HL-60/S4 (cell line): ENCODE data around the gene ESRRG.

Experiments
- in situ Hi-C: fragments of 300-500 bp; cut with MboI; formaldehyde crosslinking; loops from 2 replicates; pipeline ENCODE4 v1.14.3; 2022; ENCODE audit warnings: low sequenced_read_pairs

Gene ESRRG

GRCh38 chr1:216523043-216523442 lies 200.2 kb downstream of the ESRRG start:
- in situ Hi-C loops: no loop called here

DNA sequence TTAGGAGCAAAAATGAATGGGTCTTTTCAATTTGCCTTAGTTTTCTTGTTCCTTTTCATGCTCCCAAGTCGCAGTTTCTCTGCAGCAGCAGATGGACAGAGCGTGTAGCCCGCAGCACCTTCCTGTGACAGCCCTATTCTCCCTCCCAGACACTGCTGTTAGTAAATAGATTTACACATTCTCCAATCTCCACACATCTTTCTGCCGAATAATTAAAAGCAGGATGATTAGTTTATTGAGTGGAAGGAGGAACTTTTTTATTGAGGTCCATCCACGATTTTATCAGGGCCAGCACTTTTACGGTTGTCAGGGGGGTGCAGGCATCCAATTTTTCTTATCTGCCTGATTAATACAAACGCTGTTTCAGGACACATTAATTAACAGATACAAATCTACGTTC lies 201.8 kb downstream of the ESRRG start:
- in situ Hi-C loops: no loop called here

GRCh38 chr1:216518844-216519627 lies 204.2 kb downstream of the ESRRG start:
- in situ Hi-C loops: no loop called here

DNA sequence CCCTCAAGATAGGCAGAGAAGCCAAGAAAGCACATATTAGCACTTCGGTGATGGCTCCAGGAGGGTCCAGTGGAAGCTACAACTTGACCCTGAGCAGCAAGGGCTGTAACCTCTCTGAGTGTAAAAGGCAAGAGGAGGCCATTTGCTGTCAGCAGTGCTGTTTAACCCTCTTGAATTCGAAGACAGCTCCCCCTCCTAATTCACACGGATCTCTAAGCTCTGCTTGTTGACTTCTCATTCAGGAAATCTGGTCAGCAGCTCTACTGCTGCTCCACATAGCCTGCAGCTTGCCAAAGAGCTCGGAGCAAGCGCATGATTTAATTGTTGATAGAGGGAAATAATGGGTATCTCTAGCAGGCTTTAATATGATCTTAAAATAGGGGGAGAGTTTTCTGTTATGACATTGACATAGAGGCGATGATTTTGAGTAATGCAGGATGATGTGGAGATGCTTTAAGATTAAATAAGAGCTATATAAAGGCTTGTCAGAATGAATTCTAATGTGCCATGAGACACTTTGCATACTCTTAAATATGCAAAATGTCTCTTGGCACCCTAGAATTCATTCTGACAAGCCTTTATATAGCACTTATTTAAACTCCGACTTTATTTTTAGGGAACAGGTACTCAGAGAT lies 220.6 kb downstream of the ESRRG start:
- in situ Hi-C loops: no loop called here

- in situ Hi-C loops: no loop called here
These were observed 222.8 kb downstream of the ESRRG start for GRCh38 chr1:216500273-216500967.

DNA sequence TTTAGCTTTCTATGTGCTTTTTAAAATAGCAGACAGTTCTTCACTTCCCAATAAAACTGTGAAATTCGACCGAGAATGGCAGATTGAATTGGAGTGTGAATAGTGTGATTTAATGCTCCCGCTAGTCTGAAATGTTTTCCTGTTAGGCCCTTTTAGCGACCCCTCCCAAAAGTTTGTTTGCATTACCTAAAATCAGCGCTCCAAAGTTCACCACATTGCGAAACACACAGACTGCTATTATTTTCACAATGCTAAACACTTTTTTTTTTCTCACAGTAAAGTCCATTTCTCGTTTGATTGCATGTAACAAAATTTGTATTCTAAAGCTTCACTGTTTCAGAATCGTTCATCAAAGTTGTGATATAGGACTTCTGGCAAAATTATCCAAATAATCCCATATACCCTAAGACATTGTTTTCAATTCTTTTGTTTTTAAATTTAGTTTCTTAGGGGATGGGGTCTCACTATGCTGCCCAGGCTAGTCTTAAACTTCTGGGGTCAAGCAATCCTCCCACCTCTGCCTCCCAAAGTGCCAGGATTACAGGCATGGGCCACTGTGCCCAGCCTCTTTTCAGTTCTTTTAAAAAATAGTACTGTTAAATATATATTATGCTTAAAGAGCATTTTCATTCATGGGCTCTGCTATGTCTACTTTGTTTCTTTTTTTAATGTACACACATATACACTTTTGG lies 223.5 kb downstream of the ESRRG start:
- in situ Hi-C loops: no loop called here

DNA sequence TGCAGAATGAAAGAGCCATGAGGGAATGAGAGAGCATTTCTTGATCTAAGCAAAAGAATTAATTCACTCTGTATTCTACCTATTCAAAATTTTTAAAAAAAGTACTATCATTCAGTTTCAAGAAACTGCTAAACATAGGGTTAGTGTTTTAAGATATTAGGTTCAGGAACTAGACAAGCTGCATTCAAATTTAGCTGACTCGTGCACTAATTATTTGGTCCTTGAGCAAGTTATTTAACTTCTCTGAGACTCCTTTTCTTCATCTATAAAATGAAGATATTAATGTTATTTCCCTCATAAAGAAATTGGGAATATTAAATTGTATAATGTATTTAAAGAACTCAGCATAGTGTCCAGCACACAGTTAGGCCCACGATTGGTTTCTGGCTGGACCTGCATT lies 225.0 kb downstream of the ESRRG start:
- in situ Hi-C loops: no loop called here

GRCh38 chr1:216485042-216485441 lies 238.2 kb downstream of the ESRRG start:
- in situ Hi-C loops: no loop called here

DNA sequence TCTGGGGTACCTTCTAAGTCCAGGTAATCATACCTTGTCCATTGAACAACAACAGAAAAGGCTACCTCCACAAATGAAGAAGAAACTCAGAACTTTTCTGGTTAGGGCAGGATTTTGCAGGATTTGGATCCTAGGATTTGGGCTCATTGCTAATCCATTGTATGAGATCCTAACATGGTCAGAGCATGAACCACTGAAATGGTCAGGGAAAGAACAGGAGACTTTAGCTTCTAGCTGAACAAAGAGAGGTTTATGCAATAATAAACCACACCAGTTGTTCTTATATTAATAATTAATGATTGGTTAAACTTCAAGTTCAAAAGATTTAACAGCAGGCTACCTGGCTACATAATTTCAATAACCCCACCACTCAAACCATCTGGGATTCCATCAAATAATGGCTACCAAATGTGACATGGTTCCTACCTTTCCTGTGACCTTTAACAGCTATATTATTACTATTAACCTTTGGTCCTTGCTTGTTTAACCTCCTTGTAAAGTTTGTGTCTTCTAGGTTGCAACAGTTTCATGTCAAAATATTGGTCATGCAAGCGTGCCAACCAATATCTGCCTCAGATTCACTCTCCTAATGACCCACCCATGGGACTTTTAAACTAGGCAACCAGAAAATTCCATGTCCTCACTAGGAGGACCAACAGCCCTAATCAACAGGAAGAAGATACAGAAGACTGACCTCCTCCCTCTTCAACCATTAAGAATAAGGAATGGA lies 239.4 kb downstream of the ESRRG start:
- in situ Hi-C loops: no loop called here

GRCh38 chr1:216482620-216483019 lies 240.6 kb downstream of the ESRRG start:
- in situ Hi-C loops: no loop called here

- in situ Hi-C loops: no loop called here
These were observed 245.0 kb downstream of the ESRRG start for GRCh38 chr1:216478238-216478637.

DNA sequence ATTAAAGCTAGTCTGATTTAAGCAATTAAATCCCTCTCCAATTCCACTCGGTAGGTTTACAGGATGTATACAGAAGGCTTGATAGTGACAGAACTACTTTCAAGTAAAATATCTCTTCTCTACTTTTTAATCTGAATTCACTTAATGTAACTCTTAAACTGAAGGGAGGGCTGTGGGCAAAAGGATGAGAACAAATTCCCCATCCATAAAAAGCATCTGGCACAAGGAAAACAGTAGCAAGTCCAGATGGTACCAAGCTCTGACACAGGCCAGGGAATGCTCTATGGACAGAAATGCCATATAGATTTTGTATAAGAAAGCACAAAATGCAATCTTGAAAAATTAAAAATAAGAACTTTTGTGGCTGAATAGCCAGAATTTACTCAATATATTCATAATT lies 246.9 kb downstream of the ESRRG start:
- in situ Hi-C loops: no loop called here

DNA sequence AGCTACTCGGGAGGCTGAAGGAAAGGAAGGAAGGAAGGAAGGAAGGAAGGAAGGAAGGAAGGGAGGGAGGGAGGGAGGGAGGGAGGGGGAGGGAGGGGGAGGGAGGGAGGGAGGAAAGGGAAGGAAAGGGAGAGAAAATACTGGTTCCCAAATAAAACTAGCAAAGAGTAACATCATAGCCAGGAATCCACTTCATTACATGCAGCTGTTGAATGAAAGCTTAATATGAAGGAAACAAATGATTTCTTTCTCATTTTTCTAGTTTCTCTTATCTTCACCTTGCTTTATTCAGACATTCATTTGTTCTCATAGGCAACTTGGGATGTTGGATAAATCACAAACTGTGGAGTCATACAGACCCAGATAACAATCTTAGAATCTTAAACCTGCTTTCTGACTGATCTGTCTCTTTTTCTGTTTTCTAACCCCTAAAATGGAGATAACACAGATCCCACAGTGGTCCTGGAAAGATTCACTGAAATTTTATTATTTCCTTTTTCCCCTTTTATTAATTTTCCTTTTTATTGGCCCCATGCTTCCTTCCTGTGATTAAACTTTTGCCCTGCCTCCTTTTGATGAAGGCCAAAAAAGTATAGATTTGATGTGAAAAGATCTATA lies 247.5 kb downstream of the ESRRG start:
- in situ Hi-C loops: no loop called here

- in situ Hi-C loops: no loop called here
These were observed 256.9 kb downstream of the ESRRG start for GRCh38 chr1:216466162-216466801.

GRCh38 chr1:216464489-216464888 lies 258.7 kb downstream of the ESRRG start:
- in situ Hi-C loops: no loop called here

DNA sequence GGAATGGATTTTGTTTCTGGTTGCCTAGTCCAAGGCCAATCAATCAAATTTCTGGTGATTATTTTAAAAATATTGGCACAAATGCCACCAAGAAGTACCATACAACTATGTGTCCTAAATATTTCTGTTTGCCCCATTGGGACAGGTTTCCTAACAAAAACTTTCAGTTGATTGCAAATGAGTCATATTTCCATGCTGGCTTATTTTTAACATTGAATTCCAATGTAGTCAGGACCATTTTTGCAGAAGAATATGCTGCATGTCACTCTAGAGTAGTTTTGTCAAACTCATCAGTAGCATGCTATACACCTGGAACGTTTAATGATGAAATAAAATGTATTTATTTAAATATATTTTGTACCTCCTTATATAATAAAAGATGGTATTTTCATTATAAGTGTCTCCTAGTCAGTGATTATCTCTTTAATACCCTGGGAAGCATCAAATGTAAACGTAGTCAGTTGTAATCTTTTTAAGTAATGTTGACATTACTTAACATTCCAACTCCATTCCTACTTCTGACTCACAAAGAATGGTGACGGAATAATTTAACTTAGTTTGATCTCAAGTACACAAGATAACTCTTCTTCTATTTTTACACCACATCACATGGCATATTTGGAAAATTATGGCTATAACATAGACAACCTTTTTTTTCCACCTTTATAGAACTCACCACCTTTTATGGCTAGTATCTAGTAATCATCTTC lies 261.0 kb downstream of the ESRRG start:
- in situ Hi-C loops: no loop called here

DNA sequence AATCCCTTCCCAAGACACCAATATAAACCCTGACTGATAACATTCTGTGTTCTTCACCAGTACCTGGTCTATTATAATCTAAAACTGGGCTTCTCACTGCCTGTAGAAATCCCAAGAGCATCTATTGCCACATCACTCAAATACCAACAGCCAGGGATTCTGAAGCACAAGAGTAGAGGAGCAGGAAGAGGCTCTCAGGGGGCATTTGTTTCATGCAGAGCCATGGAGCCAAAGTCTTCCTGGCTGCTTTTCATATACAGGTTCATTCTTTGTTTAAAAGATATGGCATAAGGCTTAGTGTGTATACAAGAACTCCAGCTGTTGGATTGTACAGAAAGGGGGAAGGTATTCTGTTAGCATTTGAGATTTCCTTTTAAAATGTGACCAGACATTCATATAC lies 261.8 kb downstream of the ESRRG start:
- in situ Hi-C loops: no loop called here

DNA sequence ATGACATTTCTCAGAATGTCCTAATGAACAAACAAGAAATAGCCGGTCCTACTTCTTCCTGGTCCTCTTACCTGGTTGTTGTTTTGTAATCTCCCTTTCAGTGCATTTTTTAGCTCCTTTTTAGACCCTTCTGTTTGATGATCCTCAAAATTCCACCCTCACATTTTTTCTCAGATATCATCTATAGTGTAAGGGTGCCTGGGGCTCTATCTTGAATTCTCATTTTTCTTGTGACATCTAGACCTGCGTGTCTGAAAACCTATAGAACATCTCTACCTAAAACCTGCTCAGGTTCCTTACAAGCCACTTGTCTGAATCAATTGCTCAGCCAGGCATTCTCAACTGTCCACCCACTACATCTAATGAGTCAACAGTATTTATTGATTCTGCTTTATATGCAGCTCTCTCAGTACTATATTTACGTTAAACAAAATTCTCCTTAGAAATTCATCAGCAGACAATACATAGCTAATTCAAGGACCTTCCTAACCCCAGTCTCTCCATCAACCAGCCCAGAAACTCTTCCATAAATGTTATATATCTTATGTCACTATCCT lies 263.5 kb downstream of the ESRRG start:
- in situ Hi-C loops: no loop called here

GRCh38 chr1:216458812-216459211 lies 264.4 kb downstream of the ESRRG start:
- in situ Hi-C loops: no loop called here
